ENCODE data around the gene TBC1D21. TPM values are rescaled to one million over a fixed set of nuclear protein-coding genes. Genes with fewer than 3 reads are reported as not detected.

TBC1D21 gene
- total RNA-seq, 1 experiment from 2014 or later, result not detected

DNA sequence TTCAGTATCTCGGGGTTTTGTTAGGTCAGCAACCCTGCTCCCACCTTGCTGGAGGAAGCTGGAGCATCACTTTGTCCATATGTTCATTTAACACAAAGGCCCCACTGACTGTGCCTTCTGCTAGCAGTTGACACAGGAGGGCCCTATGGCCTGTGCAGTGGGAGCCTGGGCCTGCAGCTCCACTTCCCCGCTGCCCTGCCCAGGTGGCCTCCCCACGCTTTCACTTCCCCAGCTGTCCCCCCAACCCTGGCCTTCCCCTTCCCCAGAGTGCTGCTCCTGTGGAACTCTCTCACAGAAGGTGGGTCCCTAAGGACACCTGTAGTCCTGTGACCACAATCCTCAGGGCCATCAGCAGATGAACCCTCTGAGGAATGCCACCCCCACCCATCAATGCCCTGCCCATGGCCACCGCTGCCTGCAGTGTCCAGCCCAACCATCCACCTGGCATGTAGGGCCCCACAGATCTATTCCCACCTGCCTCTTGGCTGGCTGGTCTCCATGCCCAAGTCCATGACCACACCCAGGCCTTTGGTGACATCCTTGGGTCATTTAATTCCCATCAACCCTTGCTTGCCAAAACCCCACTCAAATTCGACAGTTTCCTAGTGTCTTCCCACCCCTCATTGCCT is 13.5 kb downstream of the TBC1D21 start:
- Histone ChIP-seq H3K4ac (ENCODE audit: low read depth, low read length) (no peak overlapping the region), H2BK12ac (ENCODE audit: insufficient read length, low read depth, low read length) (no peak overlapping the region), H3K9me3 (ENCODE audit: control insufficient read depth, low read depth, low read length) (no peaks in the 10 kb centered on the region), H3K4me2 (ENCODE audit: insufficient read depth, insufficient read length, low read length) (no peak overlapping the region), H3K23me2 (ENCODE audit: insufficient read length, low read depth, low read length, poor library complexity, severe bottlenecking) (no peaks in the 10 kb centered on the region), H4K91ac (ENCODE audit: insufficient read length, low read depth, low read length) (no peak overlapping the region), H3K79me1 (ENCODE audit: insufficient read depth, low read depth, low read length, poor library complexity, severe bottlenecking) (no peaks in the 10 kb centered on the region), H3K9ac (ENCODE audit: extremely low read depth, insufficient read length, low read length) (no peak overlapping the region), H2BK5ac (ENCODE audit: insufficient read length, low read length) (no peak overlapping the region), H3K23ac (ENCODE audit: insufficient read length, low read depth, low read length) (no peak overlapping the region), H2BK20ac (ENCODE audit: low read depth, low read length, poor library complexity, severe bottlenecking) (no peak overlapping the region), H2BK15ac (ENCODE audit: low read depth, low read length) (no peak overlapping the region), H3K14ac (ENCODE audit: insufficient read depth, low read length) (no peak overlapping the region; the same call in 1 of the 2 replicates), H3K56ac (ENCODE audit: insufficient read length, low read depth, low read length) (no peak overlapping the region), H2BK120ac (ENCODE audit: low read depth, low read length, poor library complexity, severe bottlenecking) (no peak overlapping the region), H3K79me2 (ENCODE audit: insufficient read depth, low read length) (no peaks in the 10 kb centered on the region), H4K5ac (ENCODE audit: insufficient read length, low read depth, low read length) (no peak overlapping the region), H4K8ac (replicated peaks; ENCODE audit: insufficient read length, low read depth, low read length) (no peak overlapping the region), H2AFZ (ENCODE audit: low read length) (no peak overlapping the region), H3K4me1 (ENCODE audit: insufficient read depth, low read length) (no peaks in the 10 kb centered on the region), H3K27ac (ENCODE audit: insufficient read length, low read depth, low read length) (no peak overlapping the region), H4K20me1 (ENCODE audit: control insufficient read depth, insufficient read depth, insufficient read length) (no peaks in the 10 kb centered on the region), H3T11ph (ENCODE audit: low read length) (no peak overlapping the region), H2AK5ac (ENCODE audit: insufficient read length, low read length) (no peak overlapping the region), H3K27me3 (ENCODE audit: insufficient read depth, low read length) (no peaks in the 10 kb centered on the region), H3K18ac (ENCODE audit: insufficient read length, low read depth, low read length) (no peak overlapping the region)
- Mint-ChIP-seq H3K4me3 (no peak overlapping the region), H3K9me3 (no peaks in the 10 kb centered on the region; a peak in 1 of 5 replicates), H3K36me3 (ENCODE audit: insufficient read depth in 1 of 3, low read depth in 3 of 3) (no peaks in the 10 kb centered on the region), H3K27ac (no peak overlapping the region), H3K27me3 (ENCODE audit: low read depth) (peaks cover 27% of the 10 kb centered on the region), H3K4me1 (peaks cover 3 to 8% of the 10 kb centered on the region in 2 experiments; a peak in 2 of 4 replicates)
- no CpG with 5 or more reads among the region's 5 CpGs for WGBS (ENCODE audit: extremely low coverage, insufficient read length, low lambda C conversion rate)
- no peak for DNase-seq
- TF ChIP-seq, protein P1, sequence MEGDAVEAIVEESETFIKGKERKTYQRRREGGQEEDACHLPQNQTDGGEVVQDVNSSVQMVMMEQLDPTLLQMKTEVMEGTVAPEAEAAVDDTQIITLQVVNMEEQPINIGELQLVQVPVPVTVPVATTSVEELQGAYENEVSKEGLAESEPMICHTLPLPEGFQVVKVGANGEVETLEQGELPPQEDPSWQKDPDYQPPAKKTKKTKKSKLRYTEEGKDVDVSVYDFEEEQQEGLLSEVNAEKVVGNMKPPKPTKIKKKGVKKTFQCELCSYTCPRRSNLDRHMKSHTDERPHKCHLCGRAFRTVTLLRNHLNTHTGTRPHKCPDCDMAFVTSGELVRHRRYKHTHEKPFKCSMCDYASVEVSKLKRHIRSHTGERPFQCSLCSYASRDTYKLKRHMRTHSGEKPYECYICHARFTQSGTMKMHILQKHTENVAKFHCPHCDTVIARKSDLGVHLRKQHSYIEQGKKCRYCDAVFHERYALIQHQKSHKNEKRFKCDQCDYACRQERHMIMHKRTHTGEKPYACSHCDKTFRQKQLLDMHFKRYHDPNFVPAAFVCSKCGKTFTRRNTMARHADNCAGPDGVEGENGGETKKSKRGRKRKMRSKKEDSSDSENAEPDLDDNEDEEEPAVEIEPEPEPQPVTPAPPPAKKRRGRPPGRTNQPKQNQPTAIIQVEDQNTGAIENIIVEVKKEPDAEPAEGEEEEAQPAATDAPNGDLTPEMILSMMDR (conservative IDR thresholded peaks at IDR 0.05), result no peak

All from H9 (cell line).